HL-60 (cell line): ENCODE measurements around the gene ZNF469.

Experiments used
- DNase-seq, 2 experiments: peaks; one replicate each; pipeline ENCODE4 v3.0.0-alpha.2; 2010 to 2020; ENCODE audit warnings: low read depth in 1 of 2, low spot score in 1 of 2
- H3K27ac ChIP-seq: fragments of 250-450 bp; sonication (Bioruptor Pico); replicated peaks from 2 replicates; pipeline ENCODE4 v1.5.1; 2020; ENCODE audit warnings: mild to moderate bottlenecking, moderate library complexity
- H3K27me3 ChIP-seq: fragments of 250-450 bp; sonication (Bioruptor Pico); 2 replicates; pipeline ENCODE4 v1.5.1; 2021; ENCODE audit warnings: mild to moderate bottlenecking, moderate library complexity; ENCODE audit not compliant: insufficient read depth, poor library complexity, severe bottlenecking
- H3K4me3 ChIP-seq: replicated peaks from 2 replicates; pipeline ENCODE4 v1.5.1; 2011; ENCODE audit warnings: mild to moderate bottlenecking, control low read depth, low read length; ENCODE audit not compliant: insufficient read depth
- GABPA ChIP-seq: IDR thresholded peaks from 2 replicates; pipeline ENCODE4 v1.6.1; 2012; ENCODE audit warnings: low read depth
- POLR2AphosphoS5 ChIP-seq: IDR thresholded peaks from 2 replicates; pipeline ENCODE4 v1.6.1; 2012; ENCODE audit warnings: low read depth
- REST ChIP-seq: IDR thresholded peaks from 2 replicates; pipeline ENCODE4 v1.6.1; 2012; ENCODE audit warnings: low read depth; ENCODE audit not compliant: insufficient replicate concordance
- SPI1 ChIP-seq: IDR thresholded peaks from 2 replicates; pipeline ENCODE4 v1.6.1; 2012; ENCODE audit warnings: low read depth, mild to moderate bottlenecking, borderline replicate concordance
- TF ChIP-seq, protein P1 (sequence below): IDR thresholded peaks from one replicate; pipeline ENCODE4 v1.5.1; 2011; ENCODE audit warnings: low read length, control low read depth, inconsistent platforms; ENCODE audit not compliant: insufficient read depth

ZNF469 gene

GRCh38 chr16:88360999-88361398 lies 21.8 kb upstream of the ZNF469 start:
- Histone ChIP-seq H3K27me3 (no peaks in the 10 kb centered on the region), H3K27ac (no peak overlapping the region), H3K4me3 (no peak overlapping the region)
- DNase-seq = no peak
- TF ChIP-seq, protein P1, sequence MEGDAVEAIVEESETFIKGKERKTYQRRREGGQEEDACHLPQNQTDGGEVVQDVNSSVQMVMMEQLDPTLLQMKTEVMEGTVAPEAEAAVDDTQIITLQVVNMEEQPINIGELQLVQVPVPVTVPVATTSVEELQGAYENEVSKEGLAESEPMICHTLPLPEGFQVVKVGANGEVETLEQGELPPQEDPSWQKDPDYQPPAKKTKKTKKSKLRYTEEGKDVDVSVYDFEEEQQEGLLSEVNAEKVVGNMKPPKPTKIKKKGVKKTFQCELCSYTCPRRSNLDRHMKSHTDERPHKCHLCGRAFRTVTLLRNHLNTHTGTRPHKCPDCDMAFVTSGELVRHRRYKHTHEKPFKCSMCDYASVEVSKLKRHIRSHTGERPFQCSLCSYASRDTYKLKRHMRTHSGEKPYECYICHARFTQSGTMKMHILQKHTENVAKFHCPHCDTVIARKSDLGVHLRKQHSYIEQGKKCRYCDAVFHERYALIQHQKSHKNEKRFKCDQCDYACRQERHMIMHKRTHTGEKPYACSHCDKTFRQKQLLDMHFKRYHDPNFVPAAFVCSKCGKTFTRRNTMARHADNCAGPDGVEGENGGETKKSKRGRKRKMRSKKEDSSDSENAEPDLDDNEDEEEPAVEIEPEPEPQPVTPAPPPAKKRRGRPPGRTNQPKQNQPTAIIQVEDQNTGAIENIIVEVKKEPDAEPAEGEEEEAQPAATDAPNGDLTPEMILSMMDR = no peak
- TF ChIP-seq POLR2AphosphoS5 (no peak), SPI1 (no peak), GABPA (no peak), REST (no peak)

- no peak for DNase-seq
- no peak overlapping the region for H3K4me3 ChIP-seq
- H3K27ac ChIP-seq = no peak overlapping the region
- TF ChIP-seq REST (no peak), POLR2AphosphoS5 (no peak), SPI1 (no peak)
- H3K27me3 ChIP-seq = no peaks in the 10 kb centered on the region
These were observed 21.0 kb upstream of the ZNF469 start for GRCh38 chr16:88361775-88362174.

DNA sequence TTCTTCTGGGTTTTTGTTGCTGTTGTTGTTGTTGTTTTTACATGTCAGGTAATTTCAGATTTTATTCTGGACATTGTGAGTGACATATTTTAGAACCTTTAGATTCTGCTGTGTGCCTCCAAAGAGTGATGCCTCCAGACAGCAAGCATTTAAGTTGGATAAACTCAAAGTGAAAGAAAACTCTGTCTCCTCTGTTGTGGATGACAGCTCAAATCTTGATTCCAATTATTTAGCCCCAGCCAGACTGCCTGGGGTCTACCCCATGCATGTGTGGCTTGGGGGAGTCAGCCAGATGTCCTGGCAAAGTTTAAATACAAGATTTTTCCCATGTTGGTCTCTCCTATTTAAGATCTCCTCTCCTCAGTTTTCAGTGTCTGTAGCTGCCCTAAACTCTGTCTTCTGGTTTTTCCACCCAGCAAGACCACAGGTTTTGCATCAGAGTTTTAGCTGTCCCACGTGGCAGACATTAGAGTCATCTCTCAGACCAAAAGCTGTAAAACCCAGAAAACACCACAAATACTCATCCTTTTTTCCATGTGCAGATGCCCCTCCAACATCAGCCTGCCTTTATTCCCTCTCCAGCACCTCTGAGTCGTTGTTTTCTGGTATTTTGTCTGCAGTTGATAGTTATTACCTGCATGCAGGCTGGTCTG lies 19.4 kb upstream of the ZNF469 start:
- no peak for TF ChIP-seq REST
- no peak for TF ChIP-seq GABPA
- TF ChIP-seq SPI1 = no peak
- TF ChIP-seq, protein P1 = no peak
- TF ChIP-seq POLR2AphosphoS5 = no peak
- no peak for DNase-seq
- Histone ChIP-seq H3K27me3 (no peaks in the 10 kb centered on the region), H3K27ac (no peak overlapping the region), H3K4me3 (no peak overlapping the region)
